NCI-H510A (cell line): ENCODE measurements around the gene BCL2L11.

Experiments used
- DNase-seq: peaks from one replicate; lab custom pipeline; 2025; lab: John Stamatoyannopoulos, UW

Gene BCL2L11

DNA sequence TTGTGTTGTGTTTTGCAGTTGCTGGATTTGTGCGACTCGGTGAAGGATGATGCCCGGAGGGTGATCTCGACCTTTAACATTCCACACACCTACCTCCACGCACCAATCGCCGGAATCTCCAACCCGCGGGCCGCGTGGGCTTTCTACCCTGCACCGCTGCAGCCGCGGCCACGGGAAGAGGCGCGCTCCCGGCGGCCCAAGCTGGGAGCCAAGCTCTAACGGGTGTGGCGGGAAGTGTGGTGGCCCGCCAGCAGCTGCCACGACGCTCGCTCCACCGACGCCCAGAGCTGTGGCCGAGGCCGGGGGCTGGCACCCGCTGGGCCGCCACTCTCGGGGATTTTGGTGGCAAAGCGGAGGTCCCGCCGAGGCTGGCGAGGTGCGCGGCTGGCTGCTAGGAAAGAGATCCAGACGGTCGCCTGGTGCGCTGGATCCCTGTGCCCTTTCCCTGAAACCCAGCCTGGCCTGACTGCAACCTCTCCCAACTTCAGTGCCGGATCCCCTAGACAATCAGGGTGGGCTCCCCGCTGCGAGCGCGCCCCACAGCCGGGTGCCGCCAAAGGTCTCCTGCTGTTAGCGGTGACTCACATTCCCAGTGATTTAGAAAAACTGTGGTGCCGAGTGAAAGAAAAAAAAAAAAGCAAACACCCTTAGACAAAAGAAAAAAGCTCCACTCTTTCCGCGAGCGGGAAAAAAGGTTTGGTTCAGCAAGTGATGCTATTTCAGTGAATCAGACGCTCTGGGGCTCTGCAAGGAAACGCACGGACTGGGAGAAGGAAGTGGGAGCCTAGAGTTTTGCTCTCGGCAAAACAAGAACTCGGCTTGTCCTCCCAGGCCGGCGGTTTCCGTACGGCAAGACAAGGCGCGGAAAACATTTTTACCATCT is 2.9 kb upstream of the BCL2L11 start:
- DNase-seq = no peak

DNA sequence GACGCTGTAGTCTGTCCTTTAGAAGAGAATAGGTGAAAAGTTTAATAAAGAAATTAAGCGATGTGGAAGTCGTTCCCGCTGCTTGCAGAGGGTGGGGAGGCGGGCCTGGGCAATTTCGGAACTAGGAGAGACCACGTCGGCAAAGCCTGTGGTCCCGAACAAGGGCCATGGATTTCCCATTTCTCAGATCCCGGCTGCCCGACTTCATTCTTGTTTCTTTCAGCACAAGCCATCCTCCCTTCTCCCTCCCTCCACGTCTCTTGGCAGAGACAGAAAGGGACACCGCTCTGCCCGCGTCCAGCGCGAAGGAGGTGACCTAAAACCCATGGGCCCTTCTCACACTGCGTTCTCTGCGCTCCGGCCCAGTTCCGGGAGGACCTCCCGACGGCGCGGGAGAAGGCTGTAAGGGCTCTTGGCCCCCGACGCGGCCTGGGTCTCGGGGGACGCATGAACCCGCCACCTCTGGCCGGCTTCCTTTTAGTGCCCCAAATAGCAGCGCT is 2.2 kb upstream of the BCL2L11 start:
- DNase-seq = no peak

DNA sequence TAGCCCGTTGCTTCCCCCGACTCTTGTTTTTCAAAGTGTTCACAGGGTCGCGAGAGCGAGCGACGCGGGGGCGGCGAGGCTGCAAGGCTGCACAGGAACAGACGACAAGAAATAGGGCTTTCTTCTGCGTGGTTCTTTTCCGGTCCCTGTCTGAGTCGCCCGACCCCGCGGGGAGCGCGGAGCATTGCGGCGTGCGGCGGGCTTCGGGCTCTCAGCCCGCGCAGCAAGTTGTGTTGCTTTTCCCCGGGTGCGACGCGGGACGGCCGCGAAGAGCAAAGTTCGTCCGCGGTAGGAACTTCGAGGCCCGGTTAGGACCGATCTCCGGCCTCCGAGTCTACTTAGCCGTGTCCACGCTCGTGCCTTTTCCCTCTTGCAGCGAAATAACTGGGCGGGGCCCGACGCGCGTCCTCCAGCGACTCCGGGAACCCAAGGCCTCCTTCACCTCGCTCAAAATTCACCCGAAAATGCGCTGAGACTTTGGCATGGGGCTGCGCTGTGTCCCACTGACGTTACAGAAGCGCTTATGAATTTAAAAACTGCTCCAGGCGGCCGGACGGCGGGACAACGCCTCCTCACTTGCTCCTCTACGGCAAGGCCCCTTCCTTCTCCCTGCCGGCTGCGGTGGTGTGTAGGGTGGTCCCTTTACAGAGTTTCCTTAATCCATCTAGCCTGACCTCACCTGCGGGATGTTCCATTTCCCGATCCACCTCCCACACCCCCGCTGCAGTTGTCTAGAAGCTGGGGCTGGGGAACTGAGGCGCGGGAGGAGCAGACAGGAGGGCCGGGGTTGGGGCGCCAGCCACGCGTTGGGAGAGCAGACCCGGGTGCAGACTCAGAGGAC is 1.5 kb upstream of the BCL2L11 start:
- no peak for DNase-seq

GRCh38 chr2:111119822-111120252 is 877 bp upstream of the BCL2L11 start:
- DNase-seq = no peak

DNA sequence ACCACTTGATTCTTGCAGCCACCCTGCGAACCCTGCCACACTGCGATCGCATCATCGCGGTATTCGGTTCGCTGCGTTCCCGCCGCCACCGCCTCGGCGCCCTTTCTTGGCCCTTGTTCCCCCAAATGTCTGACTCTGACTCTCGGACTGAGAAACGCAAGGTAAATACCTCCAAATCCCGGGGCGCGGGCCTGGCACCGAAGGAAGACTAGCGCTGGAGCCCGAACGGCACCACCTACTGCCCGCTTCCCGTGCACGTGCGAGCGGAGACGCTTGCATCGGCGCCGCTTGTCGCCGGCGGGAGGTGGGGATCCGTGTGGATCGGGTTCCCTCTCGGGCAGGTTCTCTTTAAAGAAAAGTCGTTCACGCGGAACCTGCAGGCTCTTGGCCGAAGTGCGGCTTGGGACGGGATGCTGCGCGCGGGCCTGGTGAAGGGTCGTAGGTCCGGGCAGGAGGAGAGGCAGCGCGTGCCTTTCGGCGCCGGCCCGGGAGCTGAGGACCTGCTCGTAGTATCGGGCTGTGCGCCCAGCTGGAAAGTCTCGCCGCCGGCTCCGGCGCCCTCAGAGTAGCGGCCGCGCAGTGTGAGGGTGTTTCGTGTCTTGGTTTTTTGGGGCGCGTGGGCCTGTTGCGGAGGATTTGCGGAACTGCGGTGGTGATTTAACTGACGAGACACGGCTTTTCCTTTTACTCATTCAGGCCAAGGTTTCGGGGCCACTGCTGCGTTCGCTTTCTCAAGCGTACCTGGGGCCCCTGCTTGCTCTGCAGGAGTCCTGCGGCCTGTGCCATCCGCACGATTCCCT is 514 bp downstream of the BCL2L11 start:
- peak; percentile 75 for DNase-seq

DNA sequence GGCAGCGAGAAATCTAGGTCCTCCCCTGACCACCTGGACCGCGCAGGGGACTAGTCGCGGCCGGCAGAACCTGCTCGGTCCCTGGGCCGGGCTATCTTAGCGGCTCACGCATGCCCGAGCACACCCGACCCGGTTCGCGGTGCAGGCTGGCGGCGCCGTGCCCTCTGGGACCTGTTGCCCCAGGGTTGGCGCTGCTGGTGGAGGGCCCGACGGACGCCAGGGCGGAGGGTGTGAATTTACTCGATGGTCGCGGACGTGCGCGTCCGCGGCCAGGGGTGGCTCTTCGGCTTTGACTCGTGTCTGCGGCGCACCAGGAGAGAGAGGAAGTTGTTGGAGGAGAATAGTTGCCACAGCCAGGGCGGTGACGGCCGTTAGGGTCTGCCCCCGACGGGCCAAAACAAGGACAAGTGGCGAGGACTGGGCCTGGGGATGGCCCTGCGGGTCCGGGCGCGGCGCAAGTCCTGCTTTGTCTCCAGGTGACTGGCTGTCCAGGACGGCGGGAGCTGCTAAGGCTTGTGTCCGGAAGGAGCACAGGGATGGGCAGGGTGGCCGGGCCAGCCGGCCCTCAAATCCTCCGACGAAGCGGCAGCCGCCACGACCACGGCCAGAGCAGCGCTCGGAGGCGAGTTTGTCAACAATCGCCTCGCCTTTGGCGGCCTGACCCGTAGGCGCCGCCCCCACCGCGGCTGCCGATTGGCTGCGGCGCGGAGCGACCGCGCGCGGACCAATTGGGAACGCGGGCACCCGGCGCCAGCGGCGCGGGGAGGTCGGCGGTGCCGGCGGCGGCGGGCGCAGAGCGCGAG is 1.3 kb downstream of the BCL2L11 start:
- peak; percentile 91 for DNase-seq

GRCh38 chr2:111122631-111123421 is 2.1 kb downstream of the BCL2L11 start:
- peak; percentile 61 for DNase-seq

DNA sequence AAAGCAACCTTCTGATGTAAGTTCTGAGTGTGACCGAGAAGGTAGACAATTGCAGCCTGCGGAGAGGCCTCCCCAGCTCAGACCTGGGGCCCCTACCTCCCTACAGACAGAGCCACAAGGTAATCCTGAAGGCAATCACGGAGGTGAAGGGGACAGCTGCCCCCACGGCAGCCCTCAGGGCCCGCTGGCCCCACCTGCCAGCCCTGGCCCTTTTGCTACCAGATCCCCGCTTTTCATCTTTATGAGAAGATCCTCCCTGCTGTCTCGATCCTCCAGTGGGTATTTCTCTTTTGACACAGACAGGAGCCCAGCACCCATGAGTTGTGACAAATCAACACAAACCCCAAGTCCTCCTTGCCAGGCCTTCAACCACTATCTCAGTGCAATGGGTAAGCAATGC is 3.0 kb downstream of the BCL2L11 start:
- no peak for DNase-seq

- DNase-seq = no peak
Observed at GRCh38 chr2:111126581-111126980, 5.9 kb downstream of the BCL2L11 start.

DNA sequence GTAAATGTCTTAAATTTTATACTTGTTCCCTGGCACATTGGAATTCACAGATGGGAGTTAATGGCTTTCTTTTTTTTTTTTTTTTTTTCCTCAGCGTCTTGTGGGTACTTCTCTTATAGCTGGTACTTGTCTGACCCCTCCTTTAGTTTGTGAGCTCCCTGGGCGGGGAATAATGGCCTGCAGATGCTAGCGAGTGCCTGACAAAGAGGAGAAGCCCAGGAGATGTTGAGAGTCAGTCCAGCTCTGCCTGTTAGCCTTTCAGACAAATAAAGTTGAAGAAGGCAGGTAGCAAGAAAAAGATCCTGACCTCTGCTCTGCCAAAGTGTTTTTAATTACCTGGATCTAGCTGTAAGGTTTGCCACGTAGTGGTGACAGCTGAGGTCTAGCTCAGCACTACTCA is 6.6 kb downstream of the BCL2L11 start:
- DNase-seq = no peak

DNA sequence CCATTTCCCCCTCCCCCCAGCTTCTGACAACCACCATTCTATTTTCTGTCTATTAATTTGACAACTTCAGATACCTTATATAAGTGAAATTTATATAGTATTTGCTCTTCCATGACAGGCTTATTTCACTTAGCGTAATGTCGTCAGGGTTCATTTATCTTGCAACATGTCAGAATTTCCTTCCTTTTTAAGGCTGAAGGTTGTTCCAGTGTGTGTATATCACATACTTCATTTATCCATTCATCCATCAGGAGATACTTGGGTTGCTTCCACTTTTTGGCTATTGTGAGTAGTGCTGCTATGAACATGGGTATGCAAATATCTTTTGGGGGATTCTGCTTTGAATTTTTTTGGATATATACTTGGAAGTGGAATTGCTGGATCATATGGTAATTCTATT is 7.4 kb downstream of the BCL2L11 start:
- no peak for DNase-seq

- no peak for DNase-seq
Observed at GRCh38 chr2:111133603-111134002, 12.9 kb downstream of the BCL2L11 start.

DNA sequence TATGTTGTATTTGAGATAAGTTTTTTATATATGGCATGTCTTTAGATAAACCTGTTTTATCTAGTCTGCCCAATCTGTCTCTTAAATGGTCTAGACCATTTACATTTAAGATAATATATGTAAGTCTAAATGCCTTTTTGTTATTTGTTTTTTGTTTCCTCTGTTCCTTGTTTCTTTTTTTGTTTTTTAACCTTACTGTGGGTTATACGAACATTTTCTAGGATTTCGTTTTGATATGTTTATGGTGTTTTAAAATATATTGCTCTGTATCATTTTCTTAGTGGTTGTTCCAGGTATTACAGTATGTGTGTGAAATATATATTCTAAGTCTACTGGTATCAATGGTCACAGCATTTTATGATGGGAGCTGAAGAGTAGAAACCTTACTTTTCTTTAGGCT is 13.3 kb downstream of the BCL2L11 start:
- no peak for DNase-seq

DNA sequence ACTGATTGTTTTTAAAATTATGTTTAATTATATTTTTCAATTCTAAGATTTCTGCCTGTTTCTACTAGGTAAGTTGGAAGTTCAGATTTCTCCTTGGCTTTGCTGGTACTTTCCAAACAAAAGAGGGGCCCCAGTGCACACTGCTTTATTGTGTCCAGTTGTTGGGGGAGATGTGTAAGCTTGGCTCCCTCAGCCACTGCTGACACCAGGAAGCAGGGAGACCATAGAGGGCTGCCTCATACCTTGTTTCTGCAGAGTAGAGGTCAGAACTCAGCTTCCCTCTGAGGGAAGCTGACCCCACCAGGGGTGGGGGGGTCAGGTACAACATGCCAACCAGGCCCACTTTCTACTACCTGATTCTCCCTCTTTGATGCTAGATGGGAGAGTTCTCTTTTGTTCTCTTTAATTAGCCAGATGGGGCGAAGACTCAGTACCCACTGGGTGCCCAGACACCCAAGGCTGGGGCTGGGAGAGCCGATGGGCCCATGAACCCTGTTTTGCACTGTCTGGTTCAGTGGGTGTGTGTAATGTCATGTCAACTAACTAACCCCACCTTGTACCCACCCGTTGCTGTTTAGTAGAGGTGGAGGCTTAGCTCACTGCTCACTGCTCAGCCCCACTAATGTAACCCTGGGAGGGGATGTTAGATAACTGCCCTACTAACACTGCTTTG is 14.7 kb downstream of the BCL2L11 start:
- DNase-seq = no peak

DNA sequence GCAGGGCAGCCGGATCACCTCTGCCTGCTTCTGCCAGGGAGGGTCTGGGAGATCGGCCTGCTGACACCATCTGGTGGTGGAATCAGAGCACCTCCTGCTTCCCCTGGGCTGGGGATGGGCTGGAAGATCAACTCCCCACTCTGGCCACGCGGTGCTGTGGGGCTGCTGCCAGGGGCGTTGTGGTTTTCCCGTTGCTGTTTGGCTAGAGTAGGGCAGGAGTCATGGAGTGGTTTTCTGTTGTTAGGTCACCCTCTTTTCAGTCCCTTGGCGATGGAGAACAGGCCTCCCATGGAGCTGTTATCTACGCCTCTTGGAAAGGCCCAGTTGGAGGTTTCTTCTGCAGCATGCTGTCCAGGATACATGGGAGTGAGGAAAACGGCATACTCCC is 15.2 kb downstream of the BCL2L11 start:
- DNase-seq = no peak

DNA sequence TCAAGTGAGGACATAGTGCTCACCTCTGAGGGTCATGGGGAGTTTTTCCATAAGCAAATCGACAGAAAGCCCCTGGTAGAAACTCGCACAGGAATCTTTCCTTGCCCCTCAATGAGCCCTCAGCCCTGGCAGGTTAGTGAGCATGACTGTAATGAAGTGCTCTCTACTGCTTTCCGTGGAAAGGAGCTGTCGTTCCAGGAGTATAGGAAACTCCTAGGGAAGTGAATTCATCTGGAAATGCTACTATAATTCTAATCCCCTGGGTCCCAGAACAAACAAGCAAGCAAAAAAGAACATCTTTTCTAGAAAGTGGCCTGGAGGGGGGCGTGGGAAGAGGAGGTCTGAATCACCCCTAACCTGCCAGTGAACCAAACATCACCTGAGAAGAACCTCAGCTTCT is 18.1 kb downstream of the BCL2L11 start:
- DNase-seq = no peak

GRCh38 chr2:111139637-111140317 is 19.1 kb downstream of the BCL2L11 start:
- no peak for DNase-seq

GRCh38 chr2:111140815-111141214 is 20.1 kb downstream of the BCL2L11 start:
- no peak for DNase-seq

- no peak for DNase-seq
Observed at GRCh38 chr2:111142101-111142500, 21.4 kb downstream of the BCL2L11 start.
